Nephron progenitor cell (in vitro differentiated cells): Measurements from ENCODE around the gene DMAC1.

Experiments used
- DNase-seq: peaks from one replicate; pipeline ENCODE4 v3.0.0; 2021
- H3K27ac Mint-ChIP-seq: 2 replicates; pipeline ENCODE4 v1.8.0; 2021; ENCODE audit warnings: mild to moderate bottlenecking, moderate library complexity, mixed read lengths
- H3K27me3 Mint-ChIP-seq: 2 replicates; pipeline ENCODE4 v1.8.0; 2021; ENCODE audit warnings: mild to moderate bottlenecking, low read depth, mixed read lengths; ENCODE audit not compliant: poor library complexity
- H3K36me3 Mint-ChIP-seq: 2 replicates; pipeline ENCODE4 v1.8.0; 2021; ENCODE audit warnings: low read depth, mixed read lengths
- H3K4me1 Mint-ChIP-seq: 2 replicates; pipeline ENCODE4 v1.8.0; 2021; ENCODE audit warnings: mixed read lengths
- H3K4me3 Mint-ChIP-seq: 2 replicates; pipeline ENCODE4 v1.8.0; 2021; ENCODE audit warnings: mild to moderate bottlenecking, moderate library complexity, mixed read lengths
- H3K9me3 Mint-ChIP-seq: 2 replicates; pipeline ENCODE4 v1.8.0; 2021; ENCODE audit warnings: mild to moderate bottlenecking, moderate library complexity, mixed read lengths
- CTCF ChIP-seq: fragments of 200-600 bp; sonication (generic); IDR thresholded peaks from 2 replicates; pipeline ENCODE4 v1.5.0; 2021; ENCODE audit warnings: antibody characterized with exemption

Gene DMAC1

GRCh38 chr9:7799234-7799943 is at the start of gene DMAC1:
TSS of gene DMAC1 (minus strand) at chr9:7799778. CDS start at chr9:7799734, 44 bp downstream.
- no peak for TF ChIP-seq CTCF
- no peaks in the 10 kb centered on the region for H3K9me3 Mint-ChIP-seq
- H3K36me3 Mint-ChIP-seq = peaks cover 32% of the 10 kb centered on the region
- H3K4me1 Mint-ChIP-seq = peaks cover 39% of the 10 kb centered on the region
- H3K4me3 Mint-ChIP-seq = peak within 1 kb of the TSS; percentile 98
- H3K27ac Mint-ChIP-seq = peak within 1 kb of the TSS; percentile 68
- peak; percentile 67 for DNase-seq
- H3K27me3 Mint-ChIP-seq = no peaks in the 10 kb centered on the region

GRCh38 chr9:7849362-7849761 is 49.8 kb upstream of the DMAC1 start:
- Mint-ChIP-seq H3K27me3 (peaks cover 1% of the 10 kb centered on the region), H3K4me3 (no peak overlapping the region), H3K4me1 (peaks cover 9% of the 10 kb centered on the region), H3K27ac (no peak overlapping the region), H3K36me3 (peaks cover 4% of the 10 kb centered on the region), H3K9me3 (peaks cover 7% of the 10 kb centered on the region)
- DNase-seq = no peak
- TF ChIP-seq CTCF = no peak

DNA sequence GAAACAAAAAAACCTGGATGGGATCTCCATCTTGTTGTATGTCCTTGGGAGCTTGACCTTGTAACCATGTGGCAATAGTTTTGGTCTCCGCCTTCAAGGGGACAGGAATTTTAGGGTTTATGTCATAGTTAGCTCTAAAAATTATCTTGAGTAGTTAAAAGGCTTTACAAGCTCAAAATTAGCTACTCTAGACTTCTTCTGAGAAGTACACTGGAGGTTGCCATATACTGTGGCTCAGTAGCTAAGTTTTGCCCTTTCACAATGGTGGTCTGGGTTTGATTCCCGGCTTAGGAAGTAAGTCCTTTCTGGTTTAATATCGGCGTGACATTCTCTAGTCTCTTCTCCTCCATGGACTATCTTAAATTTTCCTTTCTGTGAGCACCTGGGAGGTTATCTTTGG is 48.9 kb upstream of the DMAC1 start:
- peaks cover 9% of the 10 kb centered on the region for H3K4me1 Mint-ChIP-seq
- no peak overlapping the region for H3K27ac Mint-ChIP-seq
- no peaks in the 10 kb centered on the region for H3K27me3 Mint-ChIP-seq
- TF ChIP-seq CTCF = no peak
- peaks cover 7% of the 10 kb centered on the region for H3K9me3 Mint-ChIP-seq
- DNase-seq = no peak
- no peak overlapping the region for H3K4me3 Mint-ChIP-seq
- peaks cover 4% of the 10 kb centered on the region for H3K36me3 Mint-ChIP-seq

DNA sequence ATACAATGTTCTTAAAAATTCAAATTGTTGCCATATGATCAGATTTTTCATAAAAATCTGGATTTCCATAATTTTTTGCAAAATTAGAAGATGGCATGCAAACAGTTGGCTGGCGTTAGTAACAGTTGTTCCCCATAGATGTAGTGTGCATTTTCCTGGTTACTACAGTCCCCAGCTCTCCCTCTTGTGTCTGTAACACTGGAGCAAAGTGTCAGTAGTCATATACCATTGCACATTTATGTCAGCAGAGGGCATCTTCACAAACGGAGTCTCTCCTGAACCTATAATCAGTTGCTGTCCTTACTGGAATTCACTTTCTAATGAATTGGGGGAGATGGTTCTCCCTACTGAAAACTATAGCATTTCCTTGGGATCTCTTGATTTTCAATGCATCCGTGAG is 44.7 kb upstream of the DMAC1 start:
- no peak for TF ChIP-seq CTCF
- Mint-ChIP-seq H3K27ac (no peak overlapping the region), H3K36me3 (no peaks in the 10 kb centered on the region), H3K4me1 (peaks cover 9% of the 10 kb centered on the region), H3K9me3 (peaks cover 7% of the 10 kb centered on the region), H3K4me3 (no peak overlapping the region), H3K27me3 (no peaks in the 10 kb centered on the region)
- DNase-seq = no peak

DNA sequence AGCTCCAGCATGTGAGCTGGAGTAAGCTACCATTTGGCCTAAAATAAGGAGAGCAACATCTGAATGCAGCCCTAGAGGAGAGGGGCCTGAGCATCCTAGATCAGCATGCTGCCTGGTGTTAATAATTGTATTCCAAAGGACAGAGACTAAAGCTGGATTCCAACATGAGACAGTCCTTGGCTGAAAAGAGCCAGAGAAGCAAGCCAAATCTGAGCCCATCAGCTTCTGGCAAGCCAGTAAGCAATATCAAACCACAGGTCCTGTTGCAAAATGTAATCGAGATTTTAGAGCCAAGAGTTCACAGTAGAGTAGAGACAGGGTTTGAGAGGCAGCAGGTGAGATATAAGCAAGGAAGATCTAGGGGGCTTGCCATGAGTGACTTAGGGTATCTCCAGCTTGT is 42.3 kb upstream of the DMAC1 start:
- Mint-ChIP-seq H3K27ac (no peak overlapping the region), H3K4me1 (peaks cover 9% of the 10 kb centered on the region), H3K36me3 (no peaks in the 10 kb centered on the region)

More for the DNA sequence above, 42.3 kb upstream of the DMAC1 start:
- no peak for DNase-seq
- no peak for TF ChIP-seq CTCF
- H3K9me3 Mint-ChIP-seq = peaks cover 9% of the 10 kb centered on the region
- peaks cover 2% of the 10 kb centered on the region for H3K27me3 Mint-ChIP-seq
- H3K4me3 Mint-ChIP-seq = no peak overlapping the region
